ENCODE results near the gene PDZD4. TPM values are rescaled to one million over a fixed set of nuclear protein-coding genes. Genes with fewer than 3 reads are reported as not detected.

The PDZD4 gene
- total and polyA plus RNA-seq, 4 donors: 0.15 to 1.8 (median 0.69) TPM

DNA sequence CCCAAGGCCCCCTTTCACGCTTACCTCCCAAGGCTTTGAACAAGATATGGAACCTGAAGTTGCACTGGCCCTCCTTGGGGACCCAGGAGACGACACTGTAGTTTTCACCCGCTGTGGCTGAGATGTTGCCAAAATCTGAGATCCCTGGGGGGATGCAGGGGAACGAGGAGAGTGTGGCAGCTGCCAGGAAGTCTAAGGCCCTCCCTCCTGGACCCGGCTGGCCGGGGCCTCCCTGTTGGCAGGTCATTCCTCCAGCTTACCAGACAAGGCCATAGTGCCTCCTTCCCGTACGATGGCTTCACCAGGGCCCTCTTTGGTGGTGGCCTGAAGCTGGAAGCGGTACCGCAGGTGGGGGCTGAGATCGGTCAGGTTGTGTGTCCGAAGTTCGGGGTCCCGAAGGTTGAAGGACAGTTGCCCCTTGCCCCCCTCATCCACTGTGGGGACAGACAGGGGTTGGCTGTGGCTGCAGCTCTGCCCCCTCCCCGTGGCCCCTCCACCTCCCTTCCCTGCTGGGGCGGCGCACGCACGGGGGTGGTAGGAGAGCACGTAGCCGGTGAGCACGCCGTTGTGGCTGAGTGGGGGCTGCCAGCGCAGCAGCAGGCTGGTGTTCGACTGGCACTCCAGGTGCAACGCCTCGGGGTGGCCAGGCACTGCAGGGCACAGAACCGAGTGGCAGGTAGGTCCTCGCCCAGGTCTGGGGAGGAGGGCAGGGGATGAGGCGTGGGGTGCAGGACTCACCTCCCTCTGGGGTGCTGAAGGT is 34.4 kb upstream of the PDZD4 start:
- H3K9ac ChIP-seq (ENCODE audit: low read depth in 1 of 2, low read length in 2 of 2): no peak overlapping the region
- no peaks in the 10 kb centered on the region for H3K27me3 ChIP-seq (ENCODE audit: control insufficient read depth in 4 of 4, insufficient read depth in 4 of 4, low read length in 3 of 4)
- WGBS: 82% methylated on average over 30 of the region's 30 CpGs
- no peak for TF ChIP-seq YY1 (IDR thresholded peaks at IDR 0.05)
- TF ChIP-seq TAF1 (conservative IDR thresholded peaks at IDR 0.05): no peak
- no peak for TF ChIP-seq CTCF (IDR thresholded peaks at IDR 0.05; ENCODE audit: low read depth, low read length, missing input control)
- TF ChIP-seq HNF4G (IDR thresholded peaks at IDR 0.05): no peak
- TF ChIP-seq JUND (IDR thresholded peaks at IDR 0.05): no peak
- TF ChIP-seq RXRA (IDR thresholded peaks at IDR 0.05): no peak
- TF ChIP-seq, protein P1, sequence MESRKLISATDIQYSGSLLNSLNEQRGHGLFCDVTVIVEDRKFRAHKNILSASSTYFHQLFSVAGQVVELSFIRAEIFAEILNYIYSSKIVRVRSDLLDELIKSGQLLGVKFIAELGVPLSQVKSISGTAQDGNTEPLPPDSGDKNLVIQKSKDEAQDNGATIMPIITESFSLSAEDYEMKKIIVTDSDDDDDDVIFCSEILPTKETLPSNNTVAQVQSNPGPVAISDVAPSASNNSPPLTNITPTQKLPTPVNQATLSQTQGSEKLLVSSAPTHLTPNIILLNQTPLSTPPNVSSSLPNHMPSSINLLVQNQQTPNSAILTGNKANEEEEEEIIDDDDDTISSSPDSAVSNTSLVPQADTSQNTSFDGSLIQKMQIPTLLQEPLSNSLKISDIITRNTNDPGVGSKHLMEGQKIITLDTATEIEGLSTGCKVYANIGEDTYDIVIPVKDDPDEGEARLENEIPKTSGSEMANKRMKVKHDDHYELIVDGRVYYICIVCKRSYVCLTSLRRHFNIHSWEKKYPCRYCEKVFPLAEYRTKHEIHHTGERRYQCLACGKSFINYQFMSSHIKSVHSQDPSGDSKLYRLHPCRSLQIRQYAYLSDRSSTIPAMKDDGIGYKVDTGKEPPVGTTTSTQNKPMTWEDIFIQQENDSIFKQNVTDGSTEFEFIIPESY (IDR thresholded peaks at IDR 0.05): no peak
- TF ChIP-seq EGR1 (IDR thresholded peaks at IDR 0.05; ENCODE audit: low read depth in 2 of 2): no peak
- no peak for TF ChIP-seq SP1 (IDR thresholded peaks at IDR 0.05)
- no peak for TF ChIP-seq RAD21 (IDR thresholded peaks at IDR 0.05)
- no peak for TF ChIP-seq NR2F2 (IDR thresholded peaks at IDR 0.05)
- no peak for TF ChIP-seq REST (IDR thresholded peaks at IDR 0.05)
- TF ChIP-seq GABPA (IDR thresholded peaks at IDR 0.05 in 1 of 2, conservative IDR thresholded peaks at IDR 0.05 in 1 of 2): no peak
- no peaks in the 10 kb centered on the region for H3K9me3 ChIP-seq (ENCODE audit: control insufficient read depth in 4 of 4, low read length in 3 of 4)
- DNase-seq (ENCODE audit: low spot score): no peak
- no peak overlapping the region for H3K4me3 ChIP-seq (ENCODE audit: low read depth in 1 of 3, low read length in 3 of 3)
- no peak overlapping the region for H3K27ac ChIP-seq (ENCODE audit: low read depth in 1 of 2, low read length in 2 of 2)
- no peaks in the 10 kb centered on the region for H3K4me1 ChIP-seq (ENCODE audit: control insufficient read depth in 4 of 4, insufficient read depth in 4 of 4, low read length in 3 of 4)
- H3K36me3 ChIP-seq (ENCODE audit: control insufficient read depth in 4 of 4, insufficient read depth in 3 of 4, low read depth in 1 of 4, low read length in 3 of 4): no peaks in the 10 kb centered on the region

- H3K27me3 ChIP-seq (ENCODE audit: control insufficient read depth in 4 of 4, insufficient read depth in 4 of 4, low read length in 3 of 4): no peaks in the 10 kb centered on the region
- DNase-seq (ENCODE audit: low spot score): no peak
- H3K4me1 ChIP-seq (ENCODE audit: control insufficient read depth in 4 of 4, insufficient read depth in 4 of 4, low read length in 3 of 4): no peaks in the 10 kb centered on the region
- no peak overlapping the region for H3K9ac ChIP-seq (ENCODE audit: low read depth in 1 of 2, low read length in 2 of 2)
- no peak overlapping the region for H3K27ac ChIP-seq (ENCODE audit: low read depth in 1 of 2, low read length in 2 of 2)
- no peaks in the 10 kb centered on the region for H3K36me3 ChIP-seq (ENCODE audit: control insufficient read depth in 4 of 4, insufficient read depth in 3 of 4, low read depth in 1 of 4, low read length in 3 of 4)
- H3K9me3 ChIP-seq (ENCODE audit: control insufficient read depth in 4 of 4, low read length in 3 of 4): no peaks in the 10 kb centered on the region
- 88% methylated on average over 10 of the region's 10 CpGs for WGBS
- no peak overlapping the region for H3K4me3 ChIP-seq (ENCODE audit: low read depth in 1 of 3, low read length in 3 of 3)
- TF ChIP-seq ATF3 (IDR thresholded peaks at IDR 0.05) (no peak), REST (IDR thresholded peaks at IDR 0.05) (no peak), CTCF (IDR thresholded peaks at IDR 0.05; ENCODE audit: low read depth, low read length, missing input control) (no peak), FOXA1 (IDR thresholded peaks at IDR 0.05) (no peak), HNF4G (IDR thresholded peaks at IDR 0.05) (no peak), HNF4A (conservative IDR thresholded peaks at IDR 0.05) (no peak), TAF1 (conservative IDR thresholded peaks at IDR 0.05) (no peak), SP1 (IDR thresholded peaks at IDR 0.05) (no peak), MAX (IDR thresholded peaks at IDR 0.05) (no peak)
Measured at GRCh38 chrX:153864101-153864500, 33.8 kb upstream of the PDZD4 start.

All from liver (tissue), 9 donors.